ENCODE measurements around the gene MYO10.
"Not testable (repeated sequence)": the region's sequence is repeated elsewhere in the genome, so short reads cannot be mapped to it uniquely, and the experiment has no call there.

Gene MYO10

GRCh38 chr5:16749626-16750025, 186.5 kb downstream of the MYO10 start:
- DNase-seq (ENCODE audit: low spot score) = no peak
- FAIRE-seq = no peak

GRCh38 chr5:16744164-16744880, 191.8 kb downstream of the MYO10 start:
- FAIRE-seq (no peak), DNase-seq (ENCODE audit: low spot score) (no peak)

GRCh38 chr5:16742938-16743337, 193.2 kb downstream of the MYO10 start:
- no peak for FAIRE-seq
- DNase-seq (ENCODE audit: low spot score) = no peak

- DNase-seq (ENCODE audit: low spot score) (no peak), FAIRE-seq (no peak)
Observed at GRCh38 chr5:16740811-16741392, 195.2 kb downstream of the MYO10 start.

GRCh38 chr5:16740066-16740810, 195.8 kb downstream of the MYO10 start:
- FAIRE-seq (no peak), DNase-seq (ENCODE audit: low spot score) (no peak)

GRCh38 chr5:16738393-16738792, 197.7 kb downstream of the MYO10 start:
- not testable (repeated sequence) for DNase-seq (ENCODE audit: low spot score); FAIRE-seq

GRCh38 chr5:16737620-16738364, 198.3 kb downstream of the MYO10 start:
- no peak for FAIRE-seq
- DNase-seq (ENCODE audit: low spot score) = no peak

- FAIRE-seq (no peak), DNase-seq (ENCODE audit: low spot score) (no peak)
Observed at GRCh38 chr5:16737209-16737608, 198.9 kb downstream of the MYO10 start.

GRCh38 chr5:16736158-16736995, 199.7 kb downstream of the MYO10 start:
- no peak for DNase-seq (ENCODE audit: low spot score)

GRCh38 chr5:16735101-16736060, 200.7 kb downstream of the MYO10 start:
- DNase-seq (ENCODE audit: low spot score) (no peak), FAIRE-seq (no peak)

More at GRCh38 chr5:16736158-16736995, 199.7 kb downstream of the MYO10 start:
- FAIRE-seq = no peak

- DNase-seq (ENCODE audit: low spot score) (no peak), FAIRE-seq (no peak)
Observed at GRCh38 chr5:16733331-16734006, 202.6 kb downstream of the MYO10 start.

- FAIRE-seq (no peak), DNase-seq (ENCODE audit: low spot score) (no peak)
Observed at GRCh38 chr5:16732356-16732755, 203.7 kb downstream of the MYO10 start.

- DNase-seq (ENCODE audit: low spot score) (no peak), FAIRE-seq (no peak)
Observed at GRCh38 chr5:16727755-16728325, 208.2 kb downstream of the MYO10 start.

- DNase-seq (ENCODE audit: low spot score) (no peak), FAIRE-seq (no peak)
Observed at GRCh38 chr5:16726538-16726946, 209.5 kb downstream of the MYO10 start.

- FAIRE-seq (no peak), DNase-seq (ENCODE audit: low spot score) (no peak)
Observed at GRCh38 chr5:16725575-16725974, 210.5 kb downstream of the MYO10 start.

GRCh38 chr5:16723821-16724220, 212.3 kb downstream of the MYO10 start:
- FAIRE-seq = no peak
- no peak for DNase-seq (ENCODE audit: low spot score)

- FAIRE-seq (no peak), DNase-seq (ENCODE audit: low spot score) (no peak)
Observed at GRCh38 chr5:16722097-16722495, 214.0 kb downstream of the MYO10 start.

- FAIRE-seq (no peak), DNase-seq (ENCODE audit: low spot score) (no peak)
Observed at GRCh38 chr5:16721151-16722096, 214.7 kb downstream of the MYO10 start.
